KMS-11 (cell line): Measurements from ENCODE around the gene SERPINB8.
A peak's percentile ranks its signal among the peaks of the same experiment; 100 is the strongest.
"Not testable (repeated sequence)": the region's sequence is repeated elsewhere in the genome, so short reads cannot be mapped to it uniquely, and the experiment has no call there.

Source experiments
- H2AFZ ChIP-seq: fragments of 200-600 bp; sonication (generic); 2 replicates; pipeline ENCODE4 v1.6.1; 2016; ENCODE audit warnings: antibody characterized with exemption, mixed run types, low read depth
- H3K27ac ChIP-seq: fragments of 200-600 bp; sonication (generic); 2 replicates; pipeline ENCODE4 v1.6.1; 2016; ENCODE audit warnings: mild to moderate bottlenecking, mixed run types
- H3K27me3 ChIP-seq: fragments of 200-600 bp; sonication (generic); 2 replicates; pipeline ENCODE4 v1.6.1; 2017; ENCODE audit warnings: mild to moderate bottlenecking, low read depth, mixed run types, moderate library complexity; ENCODE audit not compliant: insufficient read depth
- H3K36me3 ChIP-seq: fragments of 200-600 bp; sonication (generic); 2 replicates; pipeline ENCODE4 v1.6.1; 2017; ENCODE audit warnings: mild to moderate bottlenecking, mixed run types; ENCODE audit not compliant: insufficient read depth
- H3K4me1 ChIP-seq: fragments of 200-600 bp; sonication (generic); 2 replicates; pipeline ENCODE4 v1.6.1; 2016; ENCODE audit warnings: mild to moderate bottlenecking, low read depth, mixed run types; ENCODE audit not compliant: poor library complexity, severe bottlenecking
- H3K4me2 ChIP-seq: fragments of 200-600 bp; sonication (generic); 2 replicates; pipeline ENCODE4 v1.7.0; 2016; ENCODE audit warnings: mild to moderate bottlenecking, mixed run types
- H3K4me3 ChIP-seq: fragments of 200-600 bp; sonication (generic); IDR thresholded peaks from 2 replicates; pipeline ENCODE4 v1.6.1; 2017; ENCODE audit warnings: low read depth, low read length, mixed read lengths; ENCODE audit not compliant: insufficient read depth
- H3K79me2 ChIP-seq: fragments of 200-600 bp; sonication (generic); 2 replicates; pipeline ENCODE4 v1.6.1; 2016; ENCODE audit warnings: low read depth, mixed run types; ENCODE audit not compliant: insufficient read depth
- H3K9ac ChIP-seq: fragments of 200-600 bp; sonication (generic); 2 replicates; pipeline ENCODE4 v1.6.1; 2016; ENCODE audit warnings: mild to moderate bottlenecking, mixed run types
- H4K20me1 ChIP-seq: fragments of 200-600 bp; sonication (generic); 2 replicates; pipeline ENCODE4 v1.6.1; 2016; ENCODE audit warnings: mild to moderate bottlenecking, mixed run types; ENCODE audit not compliant: insufficient read depth
- CTCF ChIP-seq: fragments of 200-600 bp; sonication (generic); conservative IDR thresholded peaks from 2 replicates; pipeline ENCODE4 v1.6.1; 2017; ENCODE audit warnings: low read depth, mild to moderate bottlenecking, antibody characterized with exemption, low read length, moderate library complexity, mixed read lengths

Gene SERPINB8

DNA sequence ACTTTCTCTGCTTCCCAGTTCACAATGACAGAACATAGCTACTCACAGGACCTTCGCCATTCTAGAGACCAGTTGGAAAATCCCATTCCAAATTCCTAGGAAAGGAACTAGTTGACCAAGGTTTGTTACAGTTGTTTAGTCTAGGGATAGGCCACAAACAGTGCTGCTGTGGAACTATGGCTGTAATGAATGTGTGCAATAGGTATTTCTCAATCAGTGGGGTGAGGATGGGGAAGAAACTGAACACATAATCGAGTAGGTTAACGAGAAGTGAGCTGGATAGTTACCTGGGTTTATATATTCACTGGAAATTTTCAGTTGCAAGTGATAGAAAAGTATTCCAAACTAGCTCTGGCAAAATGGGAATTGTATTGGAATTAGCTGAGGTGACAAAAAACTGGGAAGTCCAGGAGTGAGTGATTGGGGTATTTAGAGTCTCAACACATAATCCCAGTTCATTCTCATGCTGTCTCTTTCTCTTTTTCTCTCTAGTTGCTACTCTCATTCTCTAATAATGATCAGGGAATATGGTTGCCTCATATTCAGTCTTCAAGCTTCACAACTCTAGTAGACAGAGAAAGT is 39.0 kb upstream of the SERPINB8 start:
- no peaks in the 10 kb centered on the region for H3K79me2 ChIP-seq
- no peak overlapping the region for H3K4me2 ChIP-seq
- no peak overlapping the region for H2AFZ ChIP-seq
- H3K27me3 ChIP-seq = no peaks in the 10 kb centered on the region
- no peaks in the 10 kb centered on the region for H3K36me3 ChIP-seq
- no peak overlapping the region for H3K4me3 ChIP-seq
- peaks cover 4% of the 10 kb centered on the region for H3K4me1 ChIP-seq
- H3K9ac ChIP-seq = no peak overlapping the region
- H3K27ac ChIP-seq = no peak overlapping the region
- no peaks in the 10 kb centered on the region for H4K20me1 ChIP-seq
- no peak for TF ChIP-seq CTCF

GRCh38 chr18:63936156-63936931 is 33.5 kb upstream of the SERPINB8 start:
- no peaks in the 10 kb centered on the region for H3K27me3 ChIP-seq
- peak overlapping the region; percentile 93 for H3K4me2 ChIP-seq
- no peak overlapping the region for H3K27ac ChIP-seq

DNA sequence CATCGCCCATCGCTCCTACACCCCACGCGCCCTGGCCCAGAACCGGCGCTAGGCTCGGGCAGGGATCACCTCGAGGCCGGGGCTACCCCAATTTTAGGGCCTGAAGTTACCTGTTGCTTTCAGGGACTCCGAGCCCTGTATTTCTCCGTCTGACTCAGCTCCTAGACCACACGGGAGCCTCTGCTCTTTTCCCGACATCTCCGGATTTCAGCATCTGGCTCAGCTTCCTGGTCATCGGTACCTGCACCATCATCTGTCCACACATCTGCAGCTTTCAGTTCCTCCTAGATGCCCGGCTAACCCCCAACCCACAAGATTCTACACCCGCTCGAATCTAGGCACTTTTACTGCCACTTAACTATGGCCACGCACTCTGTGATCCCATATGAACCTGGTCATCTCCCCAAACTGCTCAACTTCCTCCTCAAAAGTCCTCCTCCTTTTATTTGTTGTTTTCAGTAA is 32.9 kb upstream of the SERPINB8 start:
- Histone ChIP-seq H2AFZ (peak overlapping the region; percentile 99), H4K20me1 (no peaks in the 10 kb centered on the region), H3K9ac (no peak overlapping the region), H3K4me1 (peaks cover 4% of the 10 kb centered on the region), H3K79me2 (no peaks in the 10 kb centered on the region), H3K27me3 (no peaks in the 10 kb centered on the region), H3K4me2 (no peak overlapping the region; the same call in 1 of the 2 replicates), H3K36me3 (no peaks in the 10 kb centered on the region), H3K27ac (no peak overlapping the region), H3K4me3 (no peak overlapping the region)
- TF ChIP-seq CTCF = no peak

More at GRCh38 chr18:63936156-63936931, 33.5 kb upstream of the SERPINB8 start:
- H2AFZ ChIP-seq = peak overlapping the region; percentile 99
- H3K4me1 ChIP-seq = peaks cover 4% of the 10 kb centered on the region
- no peaks in the 10 kb centered on the region for H3K36me3 ChIP-seq
- no peaks in the 10 kb centered on the region for H3K79me2 ChIP-seq
- peak; percentile 89 for TF ChIP-seq CTCF
- peak overlapping the region; percentile 39; the same call in 1 of the 2 replicates for H3K9ac ChIP-seq
- H4K20me1 ChIP-seq = no peaks in the 10 kb centered on the region
- H3K4me3 ChIP-seq = no peak overlapping the region

GRCh38 chr18:63940008-63940407 is 29.9 kb upstream of the SERPINB8 start:
- no peak overlapping the region for H3K4me3 ChIP-seq
- H3K4me2 ChIP-seq = no peak overlapping the region
- no peaks in the 10 kb centered on the region for H3K79me2 ChIP-seq
- TF ChIP-seq CTCF = no peak
- no peaks in the 10 kb centered on the region for H3K36me3 ChIP-seq
- H2AFZ ChIP-seq = no peak overlapping the region
- H3K4me1 ChIP-seq = peaks cover 4% of the 10 kb centered on the region
- H3K27me3 ChIP-seq = no peaks in the 10 kb centered on the region
- H3K27ac ChIP-seq = no peak overlapping the region
- no peaks in the 10 kb centered on the region for H4K20me1 ChIP-seq
- H3K9ac ChIP-seq = no peak overlapping the region

GRCh38 chr18:63940543-63941050 is 29.3 kb upstream of the SERPINB8 start:
- H3K79me2 ChIP-seq, H3K4me3 ChIP-seq, H4K20me1 ChIP-seq, H3K4me2 ChIP-seq, H3K27me3 ChIP-seq, H3K4me1 ChIP-seq, H2AFZ ChIP-seq, H3K9ac ChIP-seq, H3K27ac ChIP-seq, H3K36me3 ChIP-seq: not testable (repeated sequence)
